ENCODE measurements around the gene DNAH2. TPM values are rescaled to one million over a fixed set of nuclear protein-coding genes. Genes with fewer than 3 reads are reported as not detected.

The DNAH2 gene
- total and polyA plus RNA-seq, 9 of the 15 experiments (the other 6 are each of a cell fraction or from before 2014, with no cell fraction given): 0.03 TPM; not detected in 8

DNA sequence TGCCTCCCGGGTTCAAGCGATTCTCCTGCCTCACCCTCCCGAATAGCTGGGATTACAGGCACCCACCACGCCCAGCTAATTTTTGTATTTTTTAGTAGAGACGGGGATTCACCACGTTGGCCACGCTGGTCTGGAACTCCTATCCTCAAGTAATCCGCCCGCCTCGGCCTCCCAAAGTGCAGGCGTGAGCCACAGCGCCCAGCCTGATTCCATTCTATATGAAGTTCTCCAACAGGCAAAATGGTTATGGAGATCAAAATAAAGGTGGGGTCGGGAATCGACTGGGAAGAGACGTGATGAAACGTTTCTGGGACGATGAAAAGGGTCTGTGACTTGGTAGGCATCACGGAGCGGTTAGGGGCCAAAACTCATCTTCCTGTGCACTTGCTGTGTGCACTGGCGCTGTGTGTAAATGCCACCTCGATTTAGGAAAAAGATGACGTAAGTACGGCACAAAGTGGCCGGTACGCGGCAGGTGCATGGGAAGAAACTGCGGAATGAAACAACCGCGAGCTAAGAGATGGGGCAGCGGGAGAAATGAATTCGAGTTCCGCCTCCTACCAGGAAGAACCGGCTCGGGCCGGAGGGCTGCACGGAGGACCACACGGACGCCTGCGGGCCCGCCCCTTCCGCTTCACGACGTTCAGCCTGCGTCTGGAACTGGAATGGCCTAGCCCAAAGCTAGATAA lies 31.9 kb upstream of the DNAH2 start (continued):
- TF ChIP-seq MAFF (IDR thresholded peaks at IDR 0.05; ENCODE audit: low read length): no peak
- no peak for TF ChIP-seq NELFE (IDR thresholded peaks at IDR 0.05; ENCODE audit: insufficient read depth, insufficient read length)
- TF ChIP-seq POLR2G (IDR thresholded peaks at IDR 0.05; ENCODE audit: low read depth, low read length): peak; percentile 61
- TF ChIP-seq ZMIZ1 (IDR thresholded peaks at IDR 0.05; ENCODE audit: low read depth in 2 of 2, low read length in 2 of 2): 0 out of 4 replicates have a peak, but pooled peaks of 1 of the 2 experiments have one; percentile 22
- TF ChIP-seq EP400 (IDR thresholded peaks at IDR 0.05): peak; percentile 85; the same call in 1 of the 2 replicates
- TF ChIP-seq GTF2E2 (tag; IDR thresholded peaks at IDR 0.05): no peak
- peak; percentile 81 for TF ChIP-seq RBFOX2 (IDR thresholded peaks at IDR 0.05; ENCODE audit: low read depth, low read length)

Data from K562 (cell line).